HL-60/S4 treated with phorbol 12-myristate 13-acetate at 8.2 ng/mL for 4 days and 3 days (cell line): ENCODE data around the gene NME4.
"Not testable (repeated sequence)": the region's sequence is repeated elsewhere in the genome, so short reads cannot be mapped to it uniquely, and the experiment has no call there.

ENCODE experiments used
- in situ Hi-C: fragments of 300-500 bp; cut with MboI; formaldehyde crosslinking; loops from 2 replicates; pipeline ENCODE4 v1.15.0; 2022; ENCODE audit warnings: low sequenced_read_pairs

Gene NME4

GRCh38 chr16:396199-396598, 800 bp upstream of the NME4 start:
- in situ Hi-C loops = no loop called here

- in situ Hi-C loops = no loop called here
These were observed 394 bp upstream of the NME4 start for GRCh38 chr16:396605-397004.

GRCh38 chr16:397736-398332, 835 bp downstream of the NME4 start:
- in situ Hi-C loops = no loop called here

GRCh38 chr16:398561-399339, 1.8 kb downstream of the NME4 start:
- in situ Hi-C loops = no loop called here

- in situ Hi-C loops = no loop called here
These were observed 2.5 kb downstream of the NME4 start for GRCh38 chr16:399340-400019.

DNA sequence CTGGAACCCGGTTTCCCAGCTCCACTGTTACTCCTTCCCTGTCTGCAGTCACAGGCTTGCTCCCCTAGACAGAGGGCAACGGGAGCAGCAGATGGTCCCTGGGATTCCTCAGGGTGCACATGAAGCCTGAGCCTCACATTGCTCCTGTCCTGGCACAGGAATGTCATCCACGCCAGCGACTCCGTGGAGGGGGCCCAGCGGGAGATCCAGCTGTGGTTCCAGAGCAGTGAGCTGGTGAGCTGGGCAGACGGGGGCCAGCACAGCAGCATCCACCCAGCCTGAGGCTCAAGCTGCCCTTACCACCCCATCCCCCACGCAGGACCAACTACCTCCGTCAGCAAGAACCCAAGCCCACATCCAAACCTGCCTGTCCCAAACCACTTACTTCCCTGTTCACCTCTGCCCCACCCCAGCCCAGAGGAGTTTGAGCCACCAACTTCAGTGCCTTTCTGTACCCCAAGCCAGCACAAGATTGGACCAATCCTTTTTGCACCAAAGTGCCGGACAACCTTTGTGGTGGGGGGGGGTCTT, 3.1 kb downstream of the NME4 start:
- in situ Hi-C loops = no loop called here

- in situ Hi-C loops = no loop called here
These were observed 4.7 kb downstream of the NME4 start, which contains the start of gene DECR2 for GRCh38 chr16:401468-402348. DECR2 (plus strand) TSS chr16:401885; CDS start chr16:401964, 79 bp downstream.

GRCh38 chr16:404971-405486, 8.0 kb downstream of the NME4 start:
- in situ Hi-C loops = no loop called here

GRCh38 chr16:405548-406506, 8.8 kb downstream of the NME4 start:
- in situ Hi-C loops = no loop called here

GRCh38 chr16:407253-407652, 10.3 kb downstream of the NME4 start:
- in situ Hi-C loops = no loop called here

DNA sequence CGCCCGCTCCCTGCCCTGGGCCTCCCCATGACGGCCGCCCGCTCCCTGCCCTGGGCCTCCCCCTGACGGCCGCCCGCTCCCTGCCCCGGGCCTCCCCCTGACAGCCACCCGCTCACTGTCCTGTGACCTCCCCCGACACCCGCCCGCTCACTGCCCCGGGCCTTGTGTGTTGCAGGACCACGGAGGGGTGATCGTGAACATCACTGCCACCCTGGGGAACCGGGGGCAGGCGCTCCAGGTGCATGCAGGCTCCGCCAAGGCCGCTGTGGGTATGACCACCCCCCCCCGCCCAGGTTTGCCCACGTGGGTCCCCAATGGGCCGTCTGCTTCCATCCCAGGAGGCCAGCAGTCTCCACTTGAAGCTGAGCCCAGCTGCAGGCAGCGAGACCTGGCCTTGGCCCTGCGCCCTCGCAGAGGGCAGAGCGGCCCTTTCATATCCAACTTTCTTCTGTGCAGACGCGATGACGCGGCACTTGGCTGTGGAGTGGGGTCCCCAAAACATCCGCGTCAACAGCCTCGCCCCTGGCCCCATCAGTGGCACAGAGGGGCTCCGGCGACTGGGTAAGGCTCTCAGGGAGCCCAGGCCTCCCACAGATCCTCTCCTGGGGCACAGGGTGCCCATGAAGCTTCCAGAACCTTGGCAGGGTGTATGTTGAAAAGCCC, 13.6 kb downstream of the NME4 start:
- in situ Hi-C loops = no loop called here

DNA sequence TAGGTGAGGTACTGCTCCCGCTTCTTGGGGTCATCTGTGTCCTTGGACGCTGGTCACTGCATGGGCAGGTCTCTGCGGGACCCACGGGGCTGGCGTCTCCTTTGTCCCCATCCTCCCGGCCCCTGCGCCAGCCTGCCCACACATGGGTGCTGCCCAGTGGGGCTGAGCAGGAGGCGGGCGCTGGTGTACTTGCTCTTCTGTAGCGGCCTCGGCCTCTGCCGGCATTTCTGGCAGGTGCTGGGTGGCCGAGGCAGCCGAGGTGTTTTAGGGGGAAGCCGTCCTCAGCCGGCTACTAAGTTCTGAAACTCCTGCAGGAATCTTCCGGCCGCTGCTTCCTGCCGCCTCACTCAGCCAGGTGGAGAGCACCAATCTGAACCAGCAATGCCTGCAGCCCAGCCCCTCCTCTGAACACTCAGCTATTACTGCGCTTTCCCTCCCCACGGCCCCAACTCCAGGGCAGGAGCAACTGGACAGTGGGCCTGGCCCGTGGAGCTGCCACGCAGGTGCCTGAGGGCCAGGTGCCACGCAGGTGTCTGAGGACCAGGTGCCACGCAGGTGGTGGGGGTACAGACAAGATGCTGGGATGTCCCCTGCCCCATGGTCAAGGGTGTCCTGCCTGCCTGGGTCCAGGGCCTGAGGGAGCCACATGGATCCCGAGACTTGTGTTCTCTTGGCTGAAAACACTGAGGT, 14.7 kb downstream of the NME4 start:
- in situ Hi-C loops = no loop called here

GRCh38 chr16:414395-415169, 17.6 kb downstream of the NME4 start:
- in situ Hi-C loops = no loop called here

- in situ Hi-C loops = not testable (repeated sequence)
These were observed 18.1 kb downstream of the NME4 start for GRCh38 chr16:415170-415498.

DNA sequence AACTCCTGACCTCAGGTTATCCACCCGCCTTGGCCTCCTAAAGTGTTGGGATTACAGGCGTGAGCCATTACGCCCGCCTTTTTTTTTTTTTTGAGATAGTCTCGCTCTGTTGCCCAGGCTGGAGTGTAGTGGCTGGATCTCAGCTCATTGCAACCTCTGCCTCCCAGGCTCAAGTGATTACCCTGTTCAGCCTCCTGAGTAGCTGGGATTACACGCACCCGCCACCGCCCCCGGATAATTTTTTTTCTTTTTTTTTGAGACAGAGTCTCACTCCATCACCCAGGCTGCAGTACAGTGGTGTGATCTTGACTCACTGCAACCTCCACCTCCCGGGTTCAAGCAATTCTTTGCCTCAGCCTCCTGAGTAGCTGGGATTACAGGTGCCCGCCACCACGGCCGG, 25.2 kb downstream of the NME4 start:
- in situ Hi-C loops = not testable (repeated sequence)

DNA sequence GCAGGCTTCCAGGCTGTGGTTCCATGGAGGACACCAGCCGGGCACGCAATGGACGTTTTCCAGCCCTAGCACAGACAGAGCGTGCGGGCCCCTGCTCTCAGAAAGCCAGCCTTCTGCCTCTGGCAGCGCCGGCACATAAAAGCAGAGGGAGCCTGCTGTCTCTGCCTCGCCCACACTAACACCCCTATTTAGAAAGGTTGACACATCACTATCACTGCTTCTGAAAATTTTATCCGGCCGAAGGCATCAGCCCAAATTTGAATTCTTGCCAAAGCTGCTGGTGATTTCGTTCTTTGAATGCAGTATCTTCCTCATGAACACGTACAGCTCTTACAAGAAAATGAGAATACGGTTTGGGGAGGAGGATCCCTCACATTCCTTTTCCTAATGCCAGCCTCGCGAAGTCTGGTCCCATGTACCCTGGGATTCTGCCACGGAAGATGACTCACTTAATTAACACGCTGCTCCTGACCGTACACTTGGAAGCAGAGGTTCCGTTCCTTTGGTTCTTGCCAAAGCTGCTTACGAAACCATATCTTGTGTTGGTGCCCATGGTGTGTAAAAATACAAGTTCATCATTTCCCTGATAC, 27.1 kb downstream of the NME4 start:
- in situ Hi-C loops = no loop called here

- in situ Hi-C loops = no loop called here
These were observed 27.7 kb downstream of the NME4 start for GRCh38 chr16:424623-425081.
